ENCODE data around the gene PITPNM1. TPM values are rescaled to one million over a fixed set of nuclear protein-coding genes. Genes with fewer than 3 reads are reported as not detected.

Gene PITPNM1
- total and polyA plus RNA-seq, 12 donors, result 16.4 to 146 (median 53.3) TPM

GRCh38 chr11:67465189-67465510 lies 40.0 kb downstream of the PITPNM1 start:
- TF ChIP-seq, protein P1, sequence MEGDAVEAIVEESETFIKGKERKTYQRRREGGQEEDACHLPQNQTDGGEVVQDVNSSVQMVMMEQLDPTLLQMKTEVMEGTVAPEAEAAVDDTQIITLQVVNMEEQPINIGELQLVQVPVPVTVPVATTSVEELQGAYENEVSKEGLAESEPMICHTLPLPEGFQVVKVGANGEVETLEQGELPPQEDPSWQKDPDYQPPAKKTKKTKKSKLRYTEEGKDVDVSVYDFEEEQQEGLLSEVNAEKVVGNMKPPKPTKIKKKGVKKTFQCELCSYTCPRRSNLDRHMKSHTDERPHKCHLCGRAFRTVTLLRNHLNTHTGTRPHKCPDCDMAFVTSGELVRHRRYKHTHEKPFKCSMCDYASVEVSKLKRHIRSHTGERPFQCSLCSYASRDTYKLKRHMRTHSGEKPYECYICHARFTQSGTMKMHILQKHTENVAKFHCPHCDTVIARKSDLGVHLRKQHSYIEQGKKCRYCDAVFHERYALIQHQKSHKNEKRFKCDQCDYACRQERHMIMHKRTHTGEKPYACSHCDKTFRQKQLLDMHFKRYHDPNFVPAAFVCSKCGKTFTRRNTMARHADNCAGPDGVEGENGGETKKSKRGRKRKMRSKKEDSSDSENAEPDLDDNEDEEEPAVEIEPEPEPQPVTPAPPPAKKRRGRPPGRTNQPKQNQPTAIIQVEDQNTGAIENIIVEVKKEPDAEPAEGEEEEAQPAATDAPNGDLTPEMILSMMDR (IDR thresholded peaks at IDR 0.05), result no peak
- TF ChIP-seq POLR2A (IDR thresholded peaks at IDR 0.05), result no peak
- no peaks in the 10 kb centered on the region for H3K36me3 ChIP-seq (replicated peaks in 1 of 2)
- no peaks in the 10 kb centered on the region for H3K9me3 ChIP-seq (replicated peaks in 1 of 3)
- WGBS, 4 donors, result 43 to 63% (median 53%) methylated on average over 3 of the region's 3 CpGs
- H3K4me3 ChIP-seq, result peak overlapping the region in 3 of 4 donors; percentile 37 to 74 (median 52)
- H3K27ac ChIP-seq, result peak overlapping the region; percentile 90 to 98 (median 93)
- intact Hi-C loops (cut with DNase I), result no loop called here
- DNase-seq, result no peak
- peaks cover 25 to 44% of the 10 kb centered on the region in 2 donors for H3K4me1 ChIP-seq (replicated peaks in 1 of 2)
- no peaks in the 10 kb centered on the region for H3K27me3 ChIP-seq

DNA sequence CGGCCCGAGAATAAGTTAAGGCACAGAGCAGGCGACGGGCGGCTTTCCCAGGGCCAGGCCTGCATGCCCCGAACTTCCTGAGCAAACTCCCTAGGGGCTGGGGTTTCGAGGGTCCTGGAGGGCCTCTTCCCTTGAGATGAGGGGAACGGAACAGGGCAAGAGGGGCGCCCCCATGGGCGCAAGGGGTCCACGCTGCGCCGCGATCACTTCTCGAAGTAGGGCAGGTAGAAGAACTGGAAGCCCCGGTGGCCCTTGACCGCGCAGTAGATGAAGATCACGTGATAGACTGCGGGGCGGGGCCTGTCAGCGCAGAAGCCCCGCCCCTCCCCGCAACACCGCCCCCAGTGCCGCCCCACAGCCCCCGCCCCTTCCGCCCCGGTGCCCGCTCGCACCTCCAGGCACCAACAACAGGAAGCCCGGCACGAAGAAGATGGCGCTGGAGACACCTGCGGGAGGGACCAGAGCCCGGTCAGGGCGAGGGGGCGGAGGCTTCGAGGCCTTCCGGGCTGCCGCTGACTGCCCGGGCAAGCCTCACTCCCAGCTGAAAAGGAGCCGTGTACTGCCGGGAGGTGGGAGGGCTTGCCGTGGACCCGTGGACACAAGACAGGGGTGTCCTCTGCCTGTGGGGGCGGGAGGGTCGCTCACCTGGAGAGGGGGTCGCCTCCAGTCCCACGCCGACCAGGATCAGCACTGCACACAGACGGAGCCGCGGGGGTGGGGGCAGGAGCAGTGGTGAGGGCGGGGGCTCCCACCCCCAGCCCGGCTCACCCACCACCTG lies 40.6 kb downstream of the PITPNM1 start:
- peak; percentile 92 to 95 (median 94) for DNase-seq
- H3K27me3 ChIP-seq, result no peaks in the 10 kb centered on the region
- WGBS, 4 donors, result 0 to 19% (median 7%) methylated on average over 7 to 56 of the region's 56 CpGs
- H3K36me3 ChIP-seq (replicated peaks in 1 of 2), result no peaks in the 10 kb centered on the region
- peak overlapping the region in 3 of 4 donors; percentile 37 to 74 (median 52) for H3K4me3 ChIP-seq
- peaks cover 25 to 41% of the 10 kb centered on the region in 2 donors for H3K4me1 ChIP-seq (replicated peaks in 1 of 2)
- H3K9me3 ChIP-seq (replicated peaks in 1 of 3), result no peaks in the 10 kb centered on the region
- TF ChIP-seq, protein P1 (IDR thresholded peaks at IDR 0.05), result no peak
- peak in 1 of 2 donors; percentile 68 for TF ChIP-seq POLR2A (IDR thresholded peaks at IDR 0.05)
- intact Hi-C loops (cut with DNase I), result no loop called here
- H3K27ac ChIP-seq, result peak overlapping the region; percentile 90 to 98 (median 93)

DNA sequence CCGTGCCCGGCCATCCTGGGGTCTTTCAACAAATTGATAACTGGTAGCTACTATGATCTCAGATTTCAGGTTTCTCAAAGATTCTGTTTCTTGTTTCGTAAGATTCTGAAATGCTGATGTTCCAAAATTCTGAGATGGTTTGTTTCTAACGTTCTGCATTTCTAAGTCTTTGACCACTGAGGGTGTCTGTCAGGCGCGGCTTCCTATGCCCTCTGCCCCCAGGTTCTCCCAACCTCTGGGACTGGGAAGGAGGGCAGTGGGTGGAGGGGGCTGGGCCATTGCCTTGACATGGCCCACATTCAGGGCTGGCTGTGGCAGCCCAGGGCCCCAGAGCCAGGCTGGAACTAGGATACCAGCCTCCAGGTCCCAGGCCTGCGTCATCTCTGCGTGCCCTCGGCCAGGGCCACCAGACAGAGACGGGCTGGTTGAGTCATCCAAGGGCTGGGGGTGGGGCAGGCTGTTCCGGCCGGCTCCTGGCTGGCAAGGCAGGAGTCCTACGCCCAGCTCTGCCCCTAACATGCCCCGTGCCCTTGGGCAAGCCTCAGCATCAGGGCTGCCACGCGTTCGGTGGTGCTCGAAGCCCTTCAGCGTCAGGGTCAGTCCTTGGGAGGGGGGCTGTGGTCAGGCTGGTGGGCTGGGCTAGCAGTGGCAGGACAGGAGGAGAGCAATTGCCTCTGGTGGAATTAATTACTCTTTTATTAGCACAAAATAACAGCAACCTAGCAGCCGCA lies 41.3 kb downstream of the PITPNM1 start:
- DNase-seq, result peak; percentile 96 to 98 (median 98)
- H3K36me3 ChIP-seq (replicated peaks in 1 of 2), result no peaks in the 10 kb centered on the region
- H3K27ac ChIP-seq, result peak overlapping the region; percentile 90 to 98 (median 93)
- H3K4me3 ChIP-seq, result peak overlapping the region in 2 of 4 donors; percentile 52 to 74
- no peaks in the 10 kb centered on the region for H3K27me3 ChIP-seq
- peaks cover 25 to 39% of the 10 kb centered on the region in 2 donors for H3K4me1 ChIP-seq (replicated peaks in 1 of 2)
- WGBS, 4 donors, result 38 to 57% (median 43%) methylated on average over 8 to 20 of the region's 20 CpGs
- no peaks in the 10 kb centered on the region for H3K9me3 ChIP-seq (replicated peaks in 1 of 3)
- TF ChIP-seq POLR2A (IDR thresholded peaks at IDR 0.05), result peak; percentile 33 to 82
- TF ChIP-seq, protein P1 (IDR thresholded peaks at IDR 0.05), result no peak
- intact Hi-C loops (cut with DNase I), result no loop called here

- peaks cover 22 to 36% of the 10 kb centered on the region in 2 donors for H3K4me1 ChIP-seq (replicated peaks in 1 of 2)
- TF ChIP-seq, protein P1 (IDR thresholded peaks at IDR 0.05), result peak in 1 of 6 experiments; percentile 34
- no peak for TF ChIP-seq POLR2A (IDR thresholded peaks at IDR 0.05)
- intact Hi-C loops (cut with DNase I), result no loop called here
Observed at GRCh38 chr11:67463186-67463585, 42.0 kb downstream of the PITPNM1 start.

More at GRCh38 chr11:67463186-67463585, 42.0 kb downstream of the PITPNM1 start:
- Histone ChIP-seq H3K36me3 (replicated peaks in 1 of 2) (no peaks in the 10 kb centered on the region), H3K27me3 (no peaks in the 10 kb centered on the region), H3K4me3 (no peak overlapping the region), H3K9me3 (replicated peaks in 1 of 3) (no peaks in the 10 kb centered on the region), H3K27ac (peak overlapping the region; percentile 90 to 98 (median 93))
- 54 to 69% (median 62%) methylated on average over 5 to 10 of the region's 10 CpGs for WGBS, 4 donors
- DNase-seq, result peak in 3 of 7 donors; percentile 50 to 70 (median 59)

Measured in adrenal gland (tissue), 12 donors.